MG63 (cell line): Measurements from ENCODE around the gene SP7. TPM values are rescaled to one million over a fixed set of nuclear protein-coding genes. Genes with fewer than 3 reads are reported as not detected.
"Not testable (repeated sequence)": the region's sequence is repeated elsewhere in the genome, so short reads cannot be mapped to it uniquely, and the experiment has no call there.

Experiments used
- DNase-seq: peaks from one replicate; pipeline ENCODE4 v3.0.0-alpha.2; 2020
- H3K27me3 ChIP-seq: fragments of 250-450 bp; sonication (Bioruptor Pico); 2 replicates; pipeline ENCODE4 v1.5.1; 2020; ENCODE audit warnings: mild to moderate bottlenecking, moderate library complexity
- H3K36me3 ChIP-seq: fragments of 250-450 bp; sonication (Bioruptor Pico); 2 replicates; pipeline ENCODE4 v1.5.1; 2020; ENCODE audit warnings: mild to moderate bottlenecking, moderate library complexity
- H3K4me3 ChIP-seq: fragments of 250-450 bp; sonication (Bioruptor Pico); 2 replicates; pipeline ENCODE4 v1.5.1; 2020; ENCODE audit warnings: mild to moderate bottlenecking, moderate library complexity
- H3K9me3 ChIP-seq: fragments of 250-450 bp; sonication (Bioruptor Pico); 2 replicates; pipeline ENCODE4 v1.5.1; 2020; ENCODE audit warnings: mild to moderate bottlenecking, moderate library complexity
- total RNA-seq: library from RNA; depleted of rRNA; stranded (reverse); fragments of >200 nt; shearing (Covaris generic); gene quantifications from 2 replicates; pipeline ENCODE4 v1.2.3, GENCODE V29; 2014; ENCODE audit warnings: low replicate concordance

SP7 gene
- total RNA-seq, 1 experiment from 2014 or later = not detected

- DNase-seq = peak; percentile 51
- H3K36me3 ChIP-seq = peaks cover 66% of the 10 kb centered on the region
- no peaks in the 10 kb centered on the region for H3K27me3 ChIP-seq
- no peaks in the 10 kb centered on the region for H3K9me3 ChIP-seq
- H3K4me3 ChIP-seq = peak overlapping the region; percentile 95
These were observed 37.1 kb downstream of the SP7 start for GRCh38 chr12:53299101-53299453.

DNA sequence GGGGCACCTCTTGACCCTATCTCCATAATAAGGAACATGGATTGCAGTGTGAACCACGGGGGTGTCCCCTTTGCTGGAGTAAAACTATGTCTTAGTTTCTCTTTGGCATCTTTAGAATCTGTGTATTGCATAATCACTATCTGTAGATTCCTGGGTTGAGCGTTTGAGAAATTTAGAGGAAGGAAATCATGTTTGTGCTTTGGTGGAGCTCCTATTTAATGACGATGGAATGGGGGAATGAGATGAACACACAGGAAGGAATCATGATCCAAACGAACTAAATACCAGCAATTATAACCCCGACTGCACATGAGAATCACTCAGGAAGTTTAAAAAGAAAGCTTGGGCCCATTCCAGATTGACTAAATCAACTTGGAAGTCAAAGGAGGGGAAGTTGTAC lies 38.0 kb downstream of the SP7 start:
- peaks cover 68% of the 10 kb centered on the region for H3K36me3 ChIP-seq
- H3K9me3 ChIP-seq = no peaks in the 10 kb centered on the region
- DNase-seq = no peak
- no peaks in the 10 kb centered on the region for H3K27me3 ChIP-seq
- no peak overlapping the region for H3K4me3 ChIP-seq

- H3K27me3 ChIP-seq, H3K9me3 ChIP-seq, DNase-seq, H3K4me3 ChIP-seq: not testable (repeated sequence)
- H3K36me3 ChIP-seq = peaks cover 64% of the 10 kb centered on the region
These were observed 39.0 kb downstream of the SP7 start for GRCh38 chr12:53297106-53297505.

DNA sequence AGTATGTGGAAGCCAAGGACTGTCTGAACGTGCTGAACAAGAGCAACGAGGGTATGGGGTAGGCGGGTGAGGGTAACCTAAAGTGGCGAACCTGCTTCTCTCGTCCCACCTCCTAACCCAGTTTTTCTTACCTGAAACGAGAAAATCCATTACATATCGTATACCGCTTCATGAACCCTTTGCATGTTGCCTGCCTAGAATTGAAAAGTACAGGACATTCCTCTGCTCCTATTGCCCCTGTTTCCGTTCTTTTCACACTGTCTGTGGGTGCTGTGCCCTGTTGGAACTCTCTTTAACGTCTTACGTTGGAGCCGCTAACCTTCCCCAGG lies 40.3 kb downstream of the SP7 start:
- Histone ChIP-seq H3K9me3 (no peaks in the 10 kb centered on the region), H3K27me3 (no peaks in the 10 kb centered on the region), H3K36me3 (peaks cover 59% of the 10 kb centered on the region), H3K4me3 (peak overlapping the region; percentile 72)
- no peak for DNase-seq

DNA sequence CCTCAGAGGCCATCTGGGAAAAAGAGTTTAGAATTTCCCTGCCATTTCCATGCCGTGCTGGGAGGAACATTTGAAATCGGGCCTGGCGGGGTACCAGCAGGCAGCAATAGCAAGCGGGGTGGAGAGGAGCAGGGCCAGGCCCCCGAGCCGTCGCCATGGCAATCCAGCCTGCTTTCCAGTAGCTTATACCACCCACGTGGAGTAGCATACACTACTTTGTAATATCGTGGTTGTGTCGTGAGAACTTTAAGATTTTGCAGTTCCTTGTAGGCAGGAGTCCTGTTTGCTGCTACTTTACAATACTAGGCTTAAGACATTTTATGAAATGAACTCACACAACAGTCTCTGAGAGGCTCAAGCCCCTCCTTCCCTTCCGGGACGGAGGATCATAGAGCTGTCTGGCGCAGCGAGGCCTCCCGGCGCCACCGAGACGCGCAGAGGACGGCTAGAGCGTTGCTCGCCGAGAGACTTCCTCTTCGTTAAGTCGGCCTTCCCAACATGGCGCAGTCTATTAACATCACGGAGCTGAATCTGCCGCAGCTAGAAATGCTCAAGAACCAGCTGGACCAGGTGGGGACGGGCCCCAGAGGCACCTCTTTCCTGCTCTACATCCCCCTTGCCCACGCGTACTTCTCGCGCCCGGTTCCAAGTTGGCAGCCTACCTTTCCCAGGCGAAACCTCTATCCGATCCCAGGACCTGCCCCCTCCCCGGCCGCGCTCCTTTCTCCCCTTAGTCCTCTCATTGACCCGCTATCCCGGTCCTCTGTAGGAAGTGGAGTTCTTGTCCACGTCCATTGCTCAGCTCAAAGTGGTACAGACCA lies 40.9 kb downstream of the SP7 start, which contains the start of gene PFDN5:
Gene PFDN5, plus strand, starts transcription at position 473 of the 821 bp plus-strand sequence. Its CDS starts 26 bp downstream, at position 499.
- DNase-seq = peak; percentile 91
- Histone ChIP-seq H3K36me3 (peaks cover 58% of the 10 kb centered on the region), H3K9me3 (no peaks in the 10 kb centered on the region), H3K27me3 (no peaks in the 10 kb centered on the region), H3K4me3 (peak within 1 kb of the TSS; percentile 72)

- H3K27me3 ChIP-seq = no peaks in the 10 kb centered on the region
These were observed 43.7 kb downstream of the SP7 start for GRCh38 chr12:53292426-53292825.

DNA sequence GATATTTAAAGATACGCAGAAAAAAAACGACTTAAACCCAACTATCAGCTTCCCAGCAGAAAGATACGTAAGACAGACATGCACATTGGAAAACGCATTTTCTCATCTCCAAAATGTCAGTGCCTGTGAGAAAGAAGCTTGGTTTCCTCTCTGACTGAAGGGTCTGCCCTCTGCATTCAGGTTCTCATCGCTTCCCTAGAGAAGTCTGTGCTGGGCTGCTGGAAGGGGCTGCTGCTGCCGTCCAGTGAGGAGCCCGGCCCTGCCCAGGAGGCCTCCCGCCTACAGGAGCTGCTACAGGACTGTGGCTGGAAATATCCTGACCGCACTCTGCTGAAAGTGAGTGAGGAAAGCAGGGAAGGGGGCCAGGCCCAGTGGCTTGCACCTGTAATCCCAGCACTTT lies 45.5 kb downstream of the SP7 start:
- no peak for DNase-seq
- no peak overlapping the region for H3K4me3 ChIP-seq
- H3K36me3 ChIP-seq = peaks cover 62% of the 10 kb centered on the region
- H3K9me3 ChIP-seq = no peaks in the 10 kb centered on the region
- H3K27me3 ChIP-seq = no peaks in the 10 kb centered on the region

More at GRCh38 chr12:53292426-53292825, 43.7 kb downstream of the SP7 start:
- H3K9me3 ChIP-seq = no peaks in the 10 kb centered on the region
- DNase-seq = no peak
- H3K4me3 ChIP-seq = no peak overlapping the region
- peaks cover 60% of the 10 kb centered on the region for H3K36me3 ChIP-seq

- peak; percentile 37 for DNase-seq
- H3K9me3 ChIP-seq = no peaks in the 10 kb centered on the region
- H3K27me3 ChIP-seq = no peaks in the 10 kb centered on the region
- no peak overlapping the region for H3K4me3 ChIP-seq
- H3K36me3 ChIP-seq = peaks cover 62% of the 10 kb centered on the region
These were observed 46.3 kb downstream of the SP7 start for GRCh38 chr12:53289891-53290290.

DNA sequence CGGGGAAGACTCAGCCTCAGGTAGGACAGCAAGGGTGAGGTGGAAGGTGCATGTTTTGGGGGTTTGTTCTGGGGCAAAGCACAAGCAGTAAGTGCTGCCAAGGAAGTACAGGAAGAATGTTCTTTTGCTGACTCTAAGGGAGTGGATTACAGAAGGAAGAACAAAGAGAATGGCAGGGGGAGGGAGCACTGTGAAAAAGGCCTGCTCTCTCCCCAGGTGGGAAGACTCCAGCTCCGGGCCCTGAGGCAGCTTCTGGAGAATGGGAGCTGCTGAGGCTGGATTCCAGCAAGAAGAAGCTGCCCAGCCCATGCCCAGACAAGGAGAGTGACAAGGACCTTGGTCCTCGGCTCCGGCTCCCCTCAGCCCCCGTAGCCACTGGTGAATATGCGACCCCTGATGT lies 47.8 kb downstream of the SP7 start:
- Histone ChIP-seq H3K4me3 (no peak overlapping the region), H3K36me3 (peaks cover 71% of the 10 kb centered on the region)
- no peak for DNase-seq

DNA sequence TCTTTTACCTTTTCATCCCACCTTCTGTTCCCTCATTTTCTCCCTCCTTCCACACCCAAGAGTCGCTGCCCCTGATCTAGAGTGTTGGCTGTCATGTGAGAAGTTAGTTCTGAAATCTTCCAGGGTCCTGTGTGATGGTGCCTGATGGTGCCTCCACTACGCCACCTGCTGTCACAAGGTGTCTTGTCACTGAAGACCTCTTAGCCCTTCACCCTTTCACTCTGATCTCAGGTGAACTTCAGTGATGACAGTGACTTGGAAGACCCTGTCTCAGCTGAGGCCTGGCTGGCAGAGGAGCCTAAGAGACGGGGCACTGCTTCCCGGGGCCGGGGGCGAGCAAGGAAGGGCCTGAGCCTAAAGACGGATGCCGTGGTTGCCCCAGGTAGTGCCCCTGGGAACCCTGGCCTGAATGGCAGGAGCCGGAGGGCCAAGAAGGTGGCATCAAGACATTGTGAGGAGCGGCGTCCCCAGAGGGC lies 48.4 kb downstream of the SP7 start:
- Histone ChIP-seq H3K9me3 (no peaks in the 10 kb centered on the region), H3K4me3 (no peak overlapping the region), H3K36me3 (peaks cover 73% of the 10 kb centered on the region), H3K27me3 (no peaks in the 10 kb centered on the region)
- peak; percentile 41 for DNase-seq

More for the DNA sequence above, 47.8 kb downstream of the SP7 start:
- Histone ChIP-seq H3K27me3 (no peaks in the 10 kb centered on the region), H3K9me3 (no peaks in the 10 kb centered on the region)

DNA sequence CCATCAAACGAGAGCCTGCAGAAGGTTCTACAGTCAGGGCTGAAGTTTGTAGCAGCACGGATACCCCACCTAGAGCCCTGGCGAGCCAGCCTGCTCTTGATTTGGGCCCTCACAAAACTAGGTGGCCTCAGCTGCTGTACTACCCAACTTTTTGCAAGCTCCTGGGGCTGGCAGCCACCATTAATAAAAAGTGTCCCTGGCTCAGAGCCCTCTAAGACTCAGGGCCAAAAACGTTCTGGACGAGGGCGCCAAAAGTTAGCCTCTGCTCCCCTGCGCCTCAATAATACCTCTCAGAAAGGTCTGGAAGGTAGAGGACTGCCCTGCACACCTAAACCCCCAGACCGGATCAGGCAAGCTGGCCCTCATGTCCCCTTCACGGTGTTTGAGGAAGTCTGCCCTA lies 49.7 kb downstream of the SP7 start:
- H3K4me3 ChIP-seq = no peak overlapping the region
- H3K36me3 ChIP-seq = peaks cover 75% of the 10 kb centered on the region

DNA sequence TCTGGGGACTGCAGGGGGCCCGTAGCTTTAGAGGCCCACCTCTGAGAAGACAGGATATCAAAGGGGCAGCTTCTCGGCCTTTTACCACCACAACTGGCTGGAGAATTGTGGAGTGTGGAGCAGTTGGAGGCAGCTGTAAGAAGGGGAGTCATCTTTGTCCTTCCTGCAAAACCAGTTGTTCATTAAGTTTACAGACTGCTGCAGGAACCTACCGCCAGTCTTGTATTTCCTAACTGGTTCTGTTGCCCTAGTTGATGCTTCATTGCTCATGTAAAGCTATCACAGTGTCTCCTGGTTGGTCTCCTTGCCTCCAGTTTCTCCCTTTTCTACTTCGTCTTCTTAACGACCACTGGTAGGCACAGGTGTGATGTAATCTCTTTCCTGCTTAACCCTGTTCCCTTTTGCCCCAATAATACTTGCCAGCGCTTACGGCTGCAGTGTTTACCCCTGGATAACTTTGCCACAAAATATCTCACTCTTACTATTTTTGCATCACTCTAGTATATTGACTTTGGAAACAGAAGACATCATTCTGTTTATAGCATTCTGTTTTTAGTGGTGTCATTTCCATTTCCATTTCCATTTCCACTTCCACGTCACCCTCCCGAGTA lies 56.2 kb downstream of the SP7 start:
- no peaks in the 10 kb centered on the region for H3K9me3 ChIP-seq
- no peak for DNase-seq

More for the DNA sequence above, 49.7 kb downstream of the SP7 start:
- Histone ChIP-seq H3K27me3 (no peaks in the 10 kb centered on the region), H3K9me3 (no peaks in the 10 kb centered on the region)
- no peak for DNase-seq

DNA sequence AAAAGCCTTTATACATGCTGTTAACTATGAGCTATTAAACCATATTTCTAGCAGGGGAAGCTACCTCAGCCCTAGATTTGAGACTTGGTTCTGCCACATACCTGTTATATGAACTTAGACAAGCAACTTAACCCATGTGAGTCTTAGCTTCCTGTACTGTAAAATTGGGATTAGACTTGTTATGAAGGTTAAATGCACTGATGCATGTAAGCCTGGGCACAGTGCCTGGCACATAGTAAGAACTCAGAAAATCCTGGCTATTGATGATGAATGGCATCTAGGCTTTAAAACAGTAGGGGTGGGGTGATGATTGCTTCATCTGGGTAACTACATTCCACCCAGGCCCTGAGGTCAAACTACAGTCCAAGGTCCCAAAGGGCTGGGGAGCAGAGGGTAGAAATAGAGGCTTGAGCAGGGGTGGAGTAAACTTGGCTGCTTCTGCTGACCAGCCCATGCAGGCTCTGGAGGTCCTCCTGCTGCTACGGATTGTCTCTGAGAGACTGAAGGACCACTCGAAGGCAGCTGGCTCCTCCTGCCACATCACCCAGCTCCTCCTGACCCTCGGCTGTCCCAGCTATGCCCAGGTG lies 56.8 kb downstream of the SP7 start:
- H3K4me3 ChIP-seq = no peak overlapping the region
- DNase-seq = no peak
- no peaks in the 10 kb centered on the region for H3K9me3 ChIP-seq
- peaks cover 77% of the 10 kb centered on the region for H3K36me3 ChIP-seq
- no peaks in the 10 kb centered on the region for H3K27me3 ChIP-seq

More for the DNA sequence above, 56.2 kb downstream of the SP7 start:
- Histone ChIP-seq H3K4me3 (no peak overlapping the region), H3K27me3 (no peaks in the 10 kb centered on the region), H3K36me3 (peaks cover 74% of the 10 kb centered on the region)

GRCh38 chr12:53277981-53278380 lies 58.2 kb downstream of the SP7 start:
- Histone ChIP-seq H3K4me3 (no peak overlapping the region), H3K27me3 (no peaks in the 10 kb centered on the region), H3K36me3 (peaks cover 74% of the 10 kb centered on the region), H3K9me3 (no peaks in the 10 kb centered on the region)
- DNase-seq = no peak
